Activated effector memory CD4-positive, alpha-beta T cell treated with anti-CD3 and anti-CD28 coated beads, Interleukin-2, amount 50 U/mL, for 16 hours (primary cell): Measurements from ENCODE around the gene P2RY2.

ENCODE experiments used
- DNase-seq: peaks from one replicate; pipeline ENCODE4 v3.0.0-alpha.2; 2020

P2RY2 gene

GRCh38 chr11:73246303-73246702, 28.2 kb downstream of the P2RY2 start:
- no peak for DNase-seq

GRCh38 chr11:73248526-73249185, 30.6 kb downstream of the P2RY2 start:
- peak; percentile 17 for DNase-seq

- peak; percentile 25 for DNase-seq
These were observed 31.2 kb downstream of the P2RY2 start for GRCh38 chr11:73249304-73249703.

- peak; percentile 51 for DNase-seq
These were observed 32.0 kb downstream of the P2RY2 start for GRCh38 chr11:73249853-73250783.

DNA sequence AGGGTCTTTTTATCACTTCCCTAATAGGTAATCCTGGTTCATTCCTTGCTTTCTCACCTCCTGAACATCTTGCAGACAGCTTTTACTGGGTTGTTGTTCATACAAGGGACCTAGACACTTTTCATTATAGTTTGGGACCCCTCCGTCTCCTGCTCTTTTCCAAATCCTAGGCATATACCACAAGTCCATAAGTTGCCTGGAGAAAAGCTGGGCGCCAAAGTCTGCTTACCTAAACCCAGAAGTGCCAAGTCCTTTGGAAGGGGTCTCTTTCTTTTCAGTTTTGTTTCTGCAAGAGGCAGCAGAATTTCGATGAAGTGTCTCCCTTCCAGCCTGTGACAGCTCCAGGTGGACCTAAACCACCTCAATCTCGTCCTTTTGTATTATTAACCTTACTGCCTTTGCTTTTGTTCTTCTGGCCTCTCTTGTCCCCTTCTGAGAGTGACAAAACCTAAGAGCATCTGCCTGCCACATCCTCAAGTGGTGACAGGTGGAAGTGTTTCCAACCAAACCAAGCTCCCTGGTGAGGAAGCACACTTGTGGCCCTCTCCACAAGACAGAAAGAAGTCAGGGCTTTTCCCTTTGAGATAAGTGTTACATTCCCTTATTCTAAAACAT, 34.6 kb downstream of the P2RY2 start:
- DNase-seq, result peak; percentile 51

DNA sequence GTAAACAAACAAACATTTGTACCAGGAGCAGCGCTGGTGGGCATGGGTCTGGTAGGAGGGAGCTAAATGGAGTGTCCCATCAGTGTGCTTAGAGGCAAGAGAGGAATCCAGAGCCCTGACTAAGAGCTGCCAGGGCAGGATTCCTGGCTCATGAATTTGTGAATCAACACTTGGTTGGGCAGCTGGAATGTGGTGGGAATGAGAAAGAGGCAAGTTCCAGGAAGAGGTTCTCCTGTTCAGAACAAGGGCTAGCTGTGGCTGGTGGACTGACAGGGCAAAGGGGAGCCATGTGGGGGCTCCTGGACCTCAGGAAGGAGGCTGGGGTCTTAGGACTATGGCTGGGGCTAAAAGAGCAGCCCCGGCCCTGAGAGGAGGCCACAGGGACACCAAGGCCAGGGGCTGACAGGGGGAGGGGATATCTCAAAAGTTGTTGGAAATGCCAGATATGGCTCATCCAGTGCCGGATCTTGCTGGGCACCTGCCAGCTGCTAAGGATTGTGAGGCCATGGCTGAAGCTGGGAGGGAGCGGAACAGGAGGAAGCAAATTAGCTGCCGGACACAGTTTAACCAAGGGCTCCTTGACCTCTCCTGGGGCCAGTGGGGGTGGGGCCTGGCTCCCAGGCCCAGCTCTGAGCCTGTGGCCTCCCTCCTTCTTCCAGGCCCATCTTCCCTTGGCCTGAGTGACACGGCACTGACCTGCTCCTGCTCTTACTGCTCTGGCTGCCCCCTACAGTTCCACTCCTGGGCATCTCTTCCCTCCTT, 39.4 kb downstream of the P2RY2 start:
- peak; percentile 22 for DNase-seq

GRCh38 chr11:73258104-73259035, 40.3 kb downstream of the P2RY2 start:
- peak; percentile 38 for DNase-seq

DNA sequence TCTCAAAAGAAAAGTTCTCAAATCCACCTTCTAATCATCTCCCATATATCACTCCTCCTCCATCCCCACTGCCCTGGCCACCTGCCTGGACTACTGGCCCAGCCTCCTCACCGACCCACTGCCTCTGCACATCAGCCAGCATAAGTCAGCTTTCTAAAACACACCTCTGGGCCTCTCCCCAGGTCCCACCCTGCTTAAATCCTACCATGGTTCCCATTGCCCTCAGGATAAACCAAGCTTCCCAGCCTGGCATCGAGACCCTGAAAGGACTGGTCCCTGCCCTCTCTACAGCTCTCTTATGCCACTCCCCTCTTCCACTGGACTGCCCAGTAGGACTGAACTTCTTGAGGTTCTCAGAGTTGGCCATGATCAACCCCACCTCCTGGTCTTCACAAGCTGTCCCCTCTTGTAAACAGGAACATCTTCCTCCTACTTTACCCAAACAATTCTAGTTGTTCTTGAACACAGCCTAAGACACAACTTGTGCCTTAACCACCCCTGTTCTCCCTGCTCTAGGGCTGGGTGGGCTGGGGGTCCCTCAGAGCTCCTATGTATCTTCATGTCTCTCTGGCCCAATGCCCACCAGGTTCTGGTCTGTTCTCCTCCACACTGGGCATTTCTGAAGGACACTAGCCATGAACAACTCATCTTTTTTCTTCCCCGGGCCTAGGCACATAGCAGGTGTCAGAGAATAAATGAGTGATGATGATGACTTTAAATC, 41.5 kb downstream of the P2RY2 start:
- peak; percentile 45 for DNase-seq

DNA sequence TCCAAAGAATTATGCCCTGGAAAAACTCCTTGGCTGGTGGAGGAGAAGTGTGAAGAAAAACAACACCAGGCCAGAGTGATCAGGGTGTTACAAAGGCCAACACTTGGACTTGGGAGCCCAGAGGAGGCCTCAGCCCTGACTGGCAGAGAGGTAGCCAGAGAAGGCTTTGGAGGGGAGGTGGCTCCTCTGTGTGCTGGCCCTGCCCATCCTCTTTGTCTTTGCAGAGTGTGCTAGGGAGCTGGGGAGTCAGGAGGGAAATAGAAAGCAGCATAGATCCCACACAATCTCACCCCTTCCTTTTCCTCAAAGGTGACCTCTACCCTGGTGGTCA, 42.0 kb downstream of the P2RY2 start:
- peak; percentile 28 for DNase-seq

DNA sequence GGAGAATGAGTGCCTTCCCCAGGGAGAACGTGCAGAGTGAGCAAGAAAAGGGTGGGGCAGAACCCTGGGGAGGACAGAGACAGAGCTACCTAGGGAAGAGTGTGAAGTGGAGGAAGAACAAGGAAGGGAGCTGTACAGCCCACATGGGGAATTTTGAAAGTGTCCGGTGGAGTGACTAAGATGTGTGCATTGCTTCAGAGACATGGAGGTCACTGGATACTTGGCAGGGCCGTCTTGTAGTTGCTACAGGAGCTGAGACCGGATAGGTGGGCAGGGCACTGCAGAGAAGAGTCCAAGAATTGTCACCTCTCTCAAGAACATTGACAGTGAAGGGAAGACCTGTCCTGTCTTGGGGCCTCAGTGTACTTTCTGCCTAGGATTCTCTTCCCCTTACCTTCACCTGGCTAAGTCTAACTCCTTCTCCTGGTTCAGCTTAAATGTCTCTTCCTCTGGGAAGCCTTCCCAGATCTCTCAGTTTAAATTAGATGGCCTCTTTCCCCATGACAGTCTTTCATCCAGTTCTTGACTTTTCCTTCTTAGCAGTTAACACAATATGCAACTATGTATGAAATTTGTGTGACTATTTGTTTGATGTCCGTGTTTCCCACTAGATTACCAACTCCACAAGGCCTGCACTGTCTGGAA, 44.9 kb downstream of the P2RY2 start:
- DNase-seq, result peak; percentile 50

DNA sequence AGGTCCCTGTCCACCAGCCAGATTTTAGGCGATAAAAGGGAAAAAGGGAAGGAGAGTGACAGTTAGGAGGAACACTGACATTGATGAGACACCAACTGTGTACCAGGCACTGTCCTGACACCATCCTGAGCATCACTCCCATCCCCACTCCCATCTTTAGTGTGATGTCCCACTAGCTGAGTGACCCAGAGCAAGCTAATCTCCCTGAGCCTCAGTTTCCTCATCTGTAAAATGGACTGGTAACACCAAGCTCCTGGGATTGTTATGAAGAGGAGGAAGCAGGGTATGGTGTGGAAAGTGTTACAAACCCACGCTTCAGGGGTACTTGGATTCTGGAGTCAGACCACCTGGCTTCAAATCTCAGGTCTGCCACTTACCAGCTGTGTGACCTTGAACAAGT, 45.6 kb downstream of the P2RY2 start:
- no peak for DNase-seq

GRCh38 chr11:73265278-73265810, 47.3 kb downstream of the P2RY2 start:
- DNase-seq, result no peak

DNA sequence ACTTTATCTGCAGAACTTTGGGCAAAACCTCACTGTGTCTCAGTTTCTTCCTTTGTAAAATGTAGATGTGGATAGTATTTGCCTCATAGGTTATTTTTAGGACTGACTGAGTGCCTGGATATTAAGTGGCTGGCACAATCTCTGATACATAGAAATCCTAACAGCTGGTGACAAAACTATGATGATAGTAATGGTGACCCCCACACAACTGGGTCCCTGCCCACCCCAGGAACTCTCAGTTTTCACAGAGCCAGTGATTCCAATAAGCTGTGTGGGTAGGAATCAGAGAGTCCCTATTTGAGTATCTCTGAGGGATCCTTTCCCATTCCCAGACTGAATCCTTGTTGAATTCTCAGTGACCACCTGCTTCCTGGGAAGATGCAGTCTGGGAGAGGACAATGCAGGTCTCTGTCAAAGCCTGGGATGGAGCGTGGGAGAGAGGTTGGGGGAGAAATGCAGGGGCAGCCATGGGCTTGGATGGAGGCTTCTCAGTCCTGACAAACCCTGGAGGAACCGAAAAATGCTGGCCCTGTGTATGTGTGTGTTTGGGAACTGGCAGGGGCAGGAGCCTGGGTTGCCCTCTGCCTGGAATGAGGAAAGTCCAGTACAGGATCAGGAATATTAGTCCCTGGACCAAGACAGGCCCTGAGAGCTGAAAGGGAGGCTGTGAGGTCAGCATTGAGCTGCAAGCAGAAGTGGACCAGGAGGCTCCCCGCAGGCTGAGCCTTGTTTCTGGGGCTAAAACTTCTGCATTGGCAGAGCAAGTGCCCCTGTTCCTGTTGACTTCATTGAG, 48.0 kb downstream of the P2RY2 start:
- peak; percentile 53 for DNase-seq

DNA sequence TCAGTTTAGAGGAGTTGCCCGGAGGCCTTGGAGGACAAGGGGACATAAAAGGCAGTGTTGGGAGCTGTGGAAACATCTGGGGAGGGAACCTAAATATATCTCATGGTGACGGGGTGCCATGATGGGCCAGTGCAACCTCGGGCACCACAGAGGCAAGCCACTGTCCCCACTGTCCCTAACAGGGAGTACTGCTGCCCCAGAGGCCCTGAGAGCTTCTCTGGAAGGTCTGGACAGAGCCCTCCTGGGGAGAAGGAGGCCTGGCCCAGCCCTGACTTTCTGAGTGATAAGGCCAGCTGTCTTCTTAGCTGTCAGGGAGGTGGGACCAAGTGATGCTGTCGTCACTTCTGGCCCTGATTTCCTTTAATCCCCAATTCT, 48.6 kb downstream of the P2RY2 start:
- peak; percentile 14 for DNase-seq

DNA sequence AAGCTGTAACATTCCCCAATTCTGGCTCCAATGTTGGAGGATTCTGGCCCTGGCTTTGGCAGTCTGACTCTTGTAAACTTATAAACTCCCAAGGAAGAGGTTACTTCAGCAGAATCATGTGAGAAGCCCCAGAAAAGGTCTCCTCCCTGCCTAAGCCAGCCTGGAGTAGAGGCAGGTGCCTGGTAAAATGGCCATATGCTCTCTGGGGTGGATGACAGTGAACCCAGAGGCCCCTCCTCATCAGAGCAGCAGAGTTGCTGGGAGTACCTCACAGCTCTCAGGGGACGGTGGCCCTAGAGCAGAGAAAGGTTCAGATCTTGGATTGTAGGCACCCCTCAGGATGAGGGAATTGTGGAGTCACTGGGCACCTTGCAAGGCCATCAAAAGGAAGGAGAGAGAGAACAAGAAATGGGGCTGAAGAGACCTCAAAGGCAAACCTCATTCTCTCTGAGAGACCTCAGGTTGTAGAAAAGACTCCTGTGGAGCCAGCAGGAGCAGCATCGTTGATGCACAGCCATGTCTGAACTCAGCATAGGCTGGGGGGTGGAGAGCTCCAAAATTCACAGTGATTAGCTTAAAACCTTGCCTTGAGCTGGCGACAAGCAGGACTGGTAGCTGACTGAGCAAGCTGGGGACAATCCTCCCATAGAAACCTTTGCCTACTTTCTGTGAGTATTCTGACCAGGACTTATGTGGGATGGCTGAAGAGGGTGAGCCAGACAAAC, 49.2 kb downstream of the P2RY2 start:
- DNase-seq, result peak; percentile 33

- peak; percentile 24 for DNase-seq
These were observed 49.9 kb downstream of the P2RY2 start for GRCh38 chr11:73267906-73268540.

- DNase-seq, result peak; percentile 34
These were observed 50.7 kb downstream of the P2RY2 start for GRCh38 chr11:73268671-73269271.

- DNase-seq, result peak; percentile 25
These were observed 51.5 kb downstream of the P2RY2 start for GRCh38 chr11:73269459-73270015.
